ENCODE measurements around the gene FRMD3. TPM values are rescaled to one million over a fixed set of nuclear protein-coding genes. Genes with fewer than 3 reads are reported as not detected.

The FRMD3 gene
- total RNA-seq, 1 experiment from 2014 or later, result 0.55 TPM

DNA sequence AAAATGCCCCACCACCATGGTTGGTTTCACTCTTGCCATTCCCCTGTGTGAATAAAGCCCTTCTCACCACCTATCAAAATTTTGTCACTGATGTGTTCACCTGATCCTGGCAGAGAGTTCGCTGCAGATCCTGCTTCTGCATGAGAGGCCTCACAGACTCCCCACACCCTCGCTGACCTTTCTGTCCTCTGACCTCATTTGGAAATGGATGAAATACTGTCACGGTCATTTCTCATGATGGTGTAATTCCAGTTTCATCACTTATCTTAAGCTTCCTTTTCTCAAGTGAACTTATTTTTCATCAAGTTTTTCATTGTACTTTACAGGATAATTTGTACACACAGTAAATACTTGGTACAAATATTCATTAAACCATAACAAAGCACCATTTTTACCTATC is 131.3 kb downstream of the FRMD3 start:
- H3K79me1 ChIP-seq (ENCODE audit: insufficient read depth, low read depth, low read length, poor library complexity, severe bottlenecking), result no peaks in the 10 kb centered on the region
- H3K9ac ChIP-seq (ENCODE audit: extremely low read depth, insufficient read length, low read length), result no peak overlapping the region
- H3K4me3 Mint-ChIP-seq, result no peak overlapping the region
- no peak overlapping the region for H3K14ac ChIP-seq (ENCODE audit: insufficient read depth, low read length)
- H2AK5ac ChIP-seq (ENCODE audit: insufficient read length, low read length), result no peak overlapping the region
- H3K4me1 Mint-ChIP-seq, result peaks cover 9 to 10% of the 10 kb centered on the region in 2 experiments; a peak in 3 of 4 replicates
- H2BK120ac ChIP-seq (ENCODE audit: low read depth, low read length, poor library complexity, severe bottlenecking), result no peak overlapping the region
- H3K9me3 Mint-ChIP-seq, result peaks cover 0 to 3% of the 10 kb centered on the region in 2 experiments; a peak in 2 of 5 replicates
- H3K4me2 ChIP-seq (ENCODE audit: insufficient read depth, insufficient read length, low read length), result no peak overlapping the region
- H3K23me2 ChIP-seq (ENCODE audit: insufficient read length, low read depth, low read length, poor library complexity, severe bottlenecking), result no peaks in the 10 kb centered on the region
- no peaks in the 10 kb centered on the region for H3K4me1 ChIP-seq (ENCODE audit: insufficient read depth, low read length)
- no peak overlapping the region for H3K23ac ChIP-seq (ENCODE audit: insufficient read length, low read depth, low read length)
- H3K27ac Mint-ChIP-seq, result no peak overlapping the region
- H2BK12ac ChIP-seq (ENCODE audit: insufficient read length, low read depth, low read length), result no peak overlapping the region
- WGBS (ENCODE audit: extremely low coverage, insufficient read length, low lambda C conversion rate), result no CpG with 5 or more reads among the region's 3 CpGs
- H3K4ac ChIP-seq (ENCODE audit: low read depth, low read length), result no peak overlapping the region
- no peaks in the 10 kb centered on the region for H3K79me2 ChIP-seq (ENCODE audit: insufficient read depth, low read length)
- H3K18ac ChIP-seq (ENCODE audit: insufficient read length, low read depth, low read length), result no peak overlapping the region
- H3K9me3 ChIP-seq (ENCODE audit: control insufficient read depth, low read depth, low read length), result no peaks in the 10 kb centered on the region
- H4K8ac ChIP-seq (replicated peaks; ENCODE audit: insufficient read length, low read depth, low read length), result no peak overlapping the region
- H4K5ac ChIP-seq (ENCODE audit: insufficient read length, low read depth, low read length), result no peak overlapping the region
- no peaks in the 10 kb centered on the region; a peak in 1 of 7 replicates for H3K36me3 Mint-ChIP-seq (ENCODE audit: insufficient read depth in 1 of 3, low read depth in 3 of 3)
- no peaks in the 10 kb centered on the region for H3K27me3 ChIP-seq (ENCODE audit: insufficient read depth, low read length)
- H2AFZ ChIP-seq (ENCODE audit: low read length), result no peak overlapping the region
- TF ChIP-seq, protein P1, sequence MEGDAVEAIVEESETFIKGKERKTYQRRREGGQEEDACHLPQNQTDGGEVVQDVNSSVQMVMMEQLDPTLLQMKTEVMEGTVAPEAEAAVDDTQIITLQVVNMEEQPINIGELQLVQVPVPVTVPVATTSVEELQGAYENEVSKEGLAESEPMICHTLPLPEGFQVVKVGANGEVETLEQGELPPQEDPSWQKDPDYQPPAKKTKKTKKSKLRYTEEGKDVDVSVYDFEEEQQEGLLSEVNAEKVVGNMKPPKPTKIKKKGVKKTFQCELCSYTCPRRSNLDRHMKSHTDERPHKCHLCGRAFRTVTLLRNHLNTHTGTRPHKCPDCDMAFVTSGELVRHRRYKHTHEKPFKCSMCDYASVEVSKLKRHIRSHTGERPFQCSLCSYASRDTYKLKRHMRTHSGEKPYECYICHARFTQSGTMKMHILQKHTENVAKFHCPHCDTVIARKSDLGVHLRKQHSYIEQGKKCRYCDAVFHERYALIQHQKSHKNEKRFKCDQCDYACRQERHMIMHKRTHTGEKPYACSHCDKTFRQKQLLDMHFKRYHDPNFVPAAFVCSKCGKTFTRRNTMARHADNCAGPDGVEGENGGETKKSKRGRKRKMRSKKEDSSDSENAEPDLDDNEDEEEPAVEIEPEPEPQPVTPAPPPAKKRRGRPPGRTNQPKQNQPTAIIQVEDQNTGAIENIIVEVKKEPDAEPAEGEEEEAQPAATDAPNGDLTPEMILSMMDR (conservative IDR thresholded peaks at IDR 0.05), result no peak
- H3K27ac ChIP-seq (ENCODE audit: insufficient read length, low read depth, low read length), result no peak overlapping the region
- H3T11ph ChIP-seq (ENCODE audit: low read length), result no peak overlapping the region
- no peak overlapping the region for H2BK5ac ChIP-seq (ENCODE audit: insufficient read length, low read length)
- H4K91ac ChIP-seq (ENCODE audit: insufficient read length, low read depth, low read length), result no peak overlapping the region
- H4K20me1 ChIP-seq (ENCODE audit: control insufficient read depth, insufficient read depth, insufficient read length), result no peaks in the 10 kb centered on the region
- H3K27me3 Mint-ChIP-seq (ENCODE audit: low read depth), result no peaks in the 10 kb centered on the region
- no peak overlapping the region for H2BK15ac ChIP-seq (ENCODE audit: low read depth, low read length)
- no peak overlapping the region for H3K56ac ChIP-seq (ENCODE audit: insufficient read length, low read depth, low read length)
- no peak overlapping the region for H2BK20ac ChIP-seq (ENCODE audit: low read depth, low read length, poor library complexity, severe bottlenecking)
- no peak for DNase-seq

Measured in H9 (cell line).